Measurements from ENCODE around the gene SEMA3A.
"Not testable (repeated sequence)": the region's sequence is repeated elsewhere in the genome, so short reads cannot be mapped to it uniquely, and the experiment has no call there.

SEMA3A gene

DNA sequence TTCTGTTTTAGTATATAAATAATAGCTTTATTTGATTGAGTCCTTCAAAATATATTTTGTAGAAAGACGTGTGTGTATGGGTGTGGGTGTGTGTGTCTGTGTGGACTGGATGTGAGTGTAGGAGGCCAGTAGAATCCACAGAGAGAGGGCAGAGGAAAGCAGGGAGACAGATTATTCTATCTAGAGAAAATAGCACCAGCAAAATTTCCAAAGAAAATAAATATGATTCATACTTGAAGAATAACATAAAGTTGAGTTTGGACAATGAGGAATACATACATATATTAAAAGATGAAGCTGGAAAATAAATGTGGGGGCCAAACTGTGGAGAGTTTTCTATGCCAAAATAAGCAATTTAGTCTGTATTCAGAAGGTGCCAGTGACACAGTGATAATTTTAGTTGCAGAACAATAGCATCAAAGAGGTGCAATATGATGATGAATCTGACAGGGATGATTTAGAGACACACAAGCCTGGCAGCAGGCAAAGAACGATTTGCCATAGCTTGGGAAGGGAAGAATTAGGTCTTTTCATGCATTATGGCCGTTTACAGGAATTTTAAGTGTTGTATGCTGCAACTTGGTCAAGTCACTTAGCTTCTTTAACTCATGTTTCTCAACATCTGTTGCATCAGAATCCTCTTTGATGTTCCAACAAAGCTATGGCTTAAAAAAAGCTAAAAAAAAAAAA, 121.3 kb downstream of the SEMA3A start:
- no peak overlapping the region for H3K4me2 ChIP-seq

DNA sequence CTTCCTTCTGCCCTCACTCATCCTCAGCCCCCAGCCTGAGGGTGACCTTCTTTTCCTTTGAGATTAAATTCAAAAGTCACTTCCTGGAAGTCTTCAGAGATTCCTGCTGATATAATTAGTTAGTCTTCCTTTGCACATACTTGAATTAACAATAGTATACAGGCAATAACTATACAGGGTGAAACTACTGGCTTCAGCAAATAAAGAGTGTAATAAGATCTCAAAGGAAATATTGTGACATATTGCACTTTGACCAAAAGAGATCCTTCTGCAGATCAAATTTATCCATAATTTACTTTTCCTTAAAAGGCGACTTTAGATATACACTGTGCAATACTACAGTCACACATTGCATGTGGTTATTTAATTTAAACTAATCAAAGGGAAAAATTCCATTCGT, 123.8 kb downstream of the SEMA3A start:
- no peak overlapping the region for H3K4me2 ChIP-seq
- H4K20me1 ChIP-seq: no peaks in the 10 kb centered on the region
- no peak overlapping the region for H3K4me3 ChIP-seq
- H3K36me3 ChIP-seq: no peaks in the 10 kb centered on the region
- H3K4me1 ChIP-seq: no peaks in the 10 kb centered on the region
- no peaks in the 10 kb centered on the region for H3K27me3 ChIP-seq
- H3K9ac ChIP-seq: no peak overlapping the region
- TF ChIP-seq Cebpa-rat (IDR thresholded peaks at IDR 0.05): no peak
- H3K27ac ChIP-seq: no peak overlapping the region
- H3K9me3 ChIP-seq (replicated peaks in 1 of 11): no peaks in the 10 kb centered on the region

More for the DNA sequence above, 121.3 kb downstream of the SEMA3A start:
- no peaks in the 10 kb centered on the region for H3K4me1 ChIP-seq
- H3K9ac ChIP-seq: no peak overlapping the region
- no peak for TF ChIP-seq Cebpa-rat (IDR thresholded peaks at IDR 0.05)
- no peaks in the 10 kb centered on the region for H3K9me3 ChIP-seq (replicated peaks in 1 of 11)
- no peaks in the 10 kb centered on the region for H3K36me3 ChIP-seq
- H3K27ac ChIP-seq: no peak overlapping the region
- H3K4me3 ChIP-seq: no peak overlapping the region
- no peaks in the 10 kb centered on the region for H4K20me1 ChIP-seq
- no peaks in the 10 kb centered on the region for H3K27me3 ChIP-seq

DNA sequence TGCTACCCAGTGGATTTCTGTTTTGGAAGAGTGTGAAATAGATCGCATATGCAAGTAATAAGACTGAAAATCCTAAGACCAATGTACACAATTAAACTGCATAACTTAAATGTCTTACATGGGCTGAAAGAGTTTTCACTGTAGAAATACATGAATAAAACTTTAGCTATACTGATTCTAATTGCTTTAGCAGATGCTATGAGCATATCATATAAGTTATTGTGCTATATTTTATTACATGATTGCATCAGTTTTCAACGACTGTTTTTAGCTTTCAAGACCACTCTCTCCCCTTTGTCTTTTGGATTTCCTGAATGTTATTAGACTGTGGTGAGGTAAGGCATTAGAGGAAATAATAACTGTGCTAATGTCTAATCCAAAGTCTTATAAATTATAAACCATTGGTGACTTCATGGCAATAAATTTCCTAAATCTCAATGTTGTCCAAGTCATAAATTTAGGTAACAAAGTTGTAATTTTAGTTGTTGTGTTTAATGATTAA, 124.5 kb downstream of the SEMA3A start:
- Histone ChIP-seq H3K9me3 (replicated peaks in 1 of 11) (no peaks in the 10 kb centered on the region), H3K9ac (no peak overlapping the region), H3K27ac (no peak overlapping the region), H3K36me3 (no peaks in the 10 kb centered on the region), H3K4me1 (no peaks in the 10 kb centered on the region), H3K4me2 (no peak overlapping the region), H3K4me3 (no peak overlapping the region), H3K27me3 (no peaks in the 10 kb centered on the region), H4K20me1 (no peaks in the 10 kb centered on the region)
- no peak for TF ChIP-seq Cebpa-rat (IDR thresholded peaks at IDR 0.05)

DNA sequence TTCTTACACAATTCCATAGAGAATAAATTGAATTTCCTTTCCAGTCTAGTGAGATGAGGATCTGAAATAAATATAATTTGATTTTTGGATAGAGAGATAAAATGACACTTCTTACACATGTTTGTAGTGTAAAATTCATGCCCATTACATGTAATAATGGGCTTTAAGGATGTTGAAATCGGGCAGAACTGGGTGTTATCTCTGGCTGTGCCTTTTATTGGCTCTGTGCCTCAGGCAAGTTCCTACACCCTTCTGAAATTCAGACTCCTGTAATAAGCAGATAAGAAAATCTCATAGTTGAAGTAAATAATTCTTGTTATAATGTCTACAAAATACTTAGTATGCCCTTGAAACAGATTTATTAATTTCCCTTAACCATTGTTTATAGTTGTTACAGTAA, 125.6 kb downstream of the SEMA3A start:
- Histone ChIP-seq H3K36me3 (no peaks in the 10 kb centered on the region), H3K27ac (no peak overlapping the region), H3K4me3 (no peak overlapping the region), H3K9me3 (replicated peaks in 1 of 11) (no peaks in the 10 kb centered on the region), H3K4me1 (no peaks in the 10 kb centered on the region), H3K27me3 (no peaks in the 10 kb centered on the region), H3K9ac (no peak overlapping the region), H3K4me2 (no peak overlapping the region), H4K20me1 (no peaks in the 10 kb centered on the region)
- TF ChIP-seq Cebpa-rat (IDR thresholded peaks at IDR 0.05): no peak

DNA sequence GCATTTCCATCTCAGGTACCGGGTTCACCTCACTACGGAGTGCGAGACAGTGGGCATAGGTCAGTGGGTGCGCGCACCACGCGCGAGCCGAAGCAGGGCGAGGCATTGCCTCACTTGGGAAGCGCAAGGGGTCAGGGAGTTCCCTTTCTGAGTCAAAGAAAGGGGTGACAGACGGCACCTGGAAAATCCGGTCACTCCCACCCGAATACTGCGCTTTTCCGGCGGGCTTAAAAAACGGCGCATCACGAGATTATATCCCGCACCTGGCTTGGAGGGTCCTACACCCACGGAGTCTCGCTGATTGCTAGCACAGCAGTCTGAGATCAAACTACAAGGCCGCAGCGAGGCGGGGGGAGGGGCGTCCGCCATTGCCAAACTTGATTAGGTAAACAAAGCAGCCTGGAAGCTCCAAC, 132.1 kb downstream of the SEMA3A start:
- not testable (repeated sequence) for H3K9me3 ChIP-seq (replicated peaks in 1 of 11); H3K27ac ChIP-seq; H3K9ac ChIP-seq; H3K27me3 ChIP-seq; H3K4me2 ChIP-seq; H3K36me3 ChIP-seq; H3K4me3 ChIP-seq; H4K20me1 ChIP-seq; H3K4me1 ChIP-seq

DNA sequence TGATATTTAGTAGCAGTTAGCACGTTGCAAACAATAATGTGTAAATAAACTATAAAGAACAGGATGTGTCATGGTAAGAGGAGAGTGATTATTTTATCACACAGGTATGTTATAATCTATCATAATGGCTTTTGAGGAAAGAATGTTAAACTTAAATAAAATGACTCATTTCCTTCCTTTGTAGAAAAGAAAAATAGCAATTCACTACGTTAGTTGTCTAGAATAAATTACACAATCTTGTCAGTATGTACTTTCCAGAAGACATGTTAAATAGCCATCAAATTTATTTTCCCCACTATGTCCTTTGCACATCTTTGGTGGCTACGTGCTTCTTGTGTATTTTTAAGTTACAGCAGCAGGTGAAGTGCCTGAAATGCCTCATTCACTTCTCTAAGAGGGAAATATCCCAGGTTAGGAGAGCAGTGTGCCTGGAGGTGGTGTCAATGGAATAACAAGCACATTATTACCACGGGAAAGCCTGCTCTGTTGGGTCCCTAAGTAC, 133.8 kb downstream of the SEMA3A start:
- Histone ChIP-seq H3K27me3 (no peaks in the 10 kb centered on the region), H4K20me1 (no peaks in the 10 kb centered on the region), H3K36me3 (no peaks in the 10 kb centered on the region), H3K9me3 (replicated peaks in 1 of 11) (no peaks in the 10 kb centered on the region), H3K4me2 (no peak overlapping the region), H3K9ac (no peak overlapping the region), H3K4me3 (no peak overlapping the region), H3K27ac (no peak overlapping the region), H3K4me1 (peaks cover 0 to 5% (median 0%) of the 10 kb centered on the region in 10 experiments; a peak in 1 of 20 replicates)
- TF ChIP-seq Cebpa-rat (IDR thresholded peaks at IDR 0.05): no peak

DNA sequence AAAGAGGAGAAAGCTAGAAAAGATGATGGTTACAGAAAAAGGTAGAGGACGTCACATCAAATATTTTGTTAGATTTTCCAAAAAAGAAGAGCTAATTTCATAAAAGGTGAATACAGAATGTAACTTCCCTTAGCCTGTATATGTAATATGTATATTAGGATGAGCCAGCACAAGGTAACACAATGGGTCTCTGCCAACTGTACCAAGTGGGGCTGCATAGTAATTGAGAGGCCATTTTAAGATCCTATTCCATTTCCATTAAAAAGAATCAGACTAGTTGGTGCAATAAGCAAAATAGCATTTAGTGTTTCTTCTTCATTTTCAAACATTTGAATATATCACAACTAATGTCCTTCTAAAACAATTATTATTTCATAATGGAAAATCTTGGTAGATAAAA, 134.6 kb downstream of the SEMA3A start:
- H3K36me3 ChIP-seq: no peaks in the 10 kb centered on the region
- H3K4me3 ChIP-seq: no peak overlapping the region
- H3K4me2 ChIP-seq: no peak overlapping the region
- no peak overlapping the region for H3K27ac ChIP-seq
- H3K9ac ChIP-seq: no peak overlapping the region
- H4K20me1 ChIP-seq: no peaks in the 10 kb centered on the region
- H3K4me1 ChIP-seq: peaks cover 0 to 5% (median 0%) of the 10 kb centered on the region in 10 experiments; a peak in 1 of 20 replicates
- TF ChIP-seq Cebpa-rat (IDR thresholded peaks at IDR 0.05): no peak
- H3K27me3 ChIP-seq: no peaks in the 10 kb centered on the region
- H3K9me3 ChIP-seq (replicated peaks in 1 of 11): no peaks in the 10 kb centered on the region

DNA sequence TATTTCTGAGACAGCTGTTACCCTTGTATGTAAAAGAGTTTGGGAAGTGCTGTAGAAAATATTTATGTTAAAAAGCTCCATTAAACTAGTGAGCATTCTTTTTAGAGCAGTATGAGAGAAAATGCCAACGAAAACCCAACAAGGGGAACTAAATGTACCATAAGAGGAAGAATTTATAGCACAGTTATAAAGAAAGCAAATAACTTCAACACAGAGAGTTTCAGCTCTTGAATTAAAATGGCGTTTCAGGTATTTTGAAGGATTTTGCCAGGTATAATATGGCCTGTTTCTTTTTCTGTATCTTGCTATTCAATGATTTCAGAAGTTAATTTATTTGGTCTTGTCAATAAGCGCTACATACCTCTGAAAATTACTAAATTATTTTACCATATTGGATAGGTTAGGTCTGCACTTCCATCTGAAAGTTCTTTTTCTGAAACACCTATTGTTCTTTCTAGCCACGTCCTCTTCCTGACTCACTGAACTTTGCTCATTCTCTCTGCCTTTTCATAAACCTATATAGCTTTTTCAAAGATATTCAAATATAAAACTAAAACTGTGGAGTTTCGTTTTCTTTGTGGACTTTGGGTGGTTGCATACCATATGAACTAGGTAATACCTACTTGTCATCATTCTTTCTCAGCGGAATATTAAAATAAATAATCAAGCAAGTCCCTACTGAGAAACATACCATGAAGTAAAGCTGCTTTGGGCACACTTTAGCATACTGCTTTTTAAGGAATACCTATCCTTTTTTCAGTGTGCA, 136.1 kb downstream of the SEMA3A start:
- TF ChIP-seq Cebpa-rat (IDR thresholded peaks at IDR 0.05): no peak
- Histone ChIP-seq H3K36me3 (no peaks in the 10 kb centered on the region), H4K20me1 (no peaks in the 10 kb centered on the region), H3K9ac (no peak overlapping the region), H3K4me3 (no peak overlapping the region), H3K27ac (no peak overlapping the region), H3K27me3 (no peaks in the 10 kb centered on the region), H3K4me2 (no peak overlapping the region), H3K9me3 (replicated peaks in 1 of 11) (no peaks in the 10 kb centered on the region), H3K4me1 (peaks cover 0 to 5% (median 0%) of the 10 kb centered on the region in 10 experiments; a peak in 1 of 20 replicates)

DNA sequence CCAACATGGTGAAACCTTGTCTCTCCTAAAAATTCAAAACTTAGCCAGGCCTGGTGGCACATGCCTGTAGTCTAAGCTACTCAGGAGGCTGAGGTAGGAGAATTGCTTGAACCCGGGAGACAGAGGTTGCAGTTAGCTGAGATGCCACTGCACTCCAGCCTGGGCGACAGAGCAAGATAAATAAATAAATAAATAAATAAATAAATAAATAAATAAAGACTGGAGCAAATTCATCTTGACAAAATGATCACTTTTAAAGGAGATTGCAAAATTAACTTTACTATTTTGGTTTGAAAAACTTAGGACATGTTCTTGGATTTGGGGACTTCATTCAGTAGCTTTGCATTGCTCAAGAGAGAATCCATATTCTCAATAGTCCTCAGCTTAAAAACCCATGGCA, 137.0 kb downstream of the SEMA3A start:
- Histone ChIP-seq H3K27ac (no peak overlapping the region), H3K27me3 (no peaks in the 10 kb centered on the region), H3K9me3 (replicated peaks in 1 of 11) (no peaks in the 10 kb centered on the region), H3K36me3 (no peaks in the 10 kb centered on the region), H3K4me3 (no peak overlapping the region), H3K4me2 (no peak overlapping the region), H4K20me1 (no peaks in the 10 kb centered on the region), H3K9ac (no peak overlapping the region), H3K4me1 (peaks cover 0 to 5% (median 0%) of the 10 kb centered on the region in 10 experiments; a peak in 1 of 20 replicates)
- no peak for TF ChIP-seq Cebpa-rat (IDR thresholded peaks at IDR 0.05)

All from BLaER1 treated with 17β-estradiol and CSF1 and Interleukin-3, amounts not matched to agents 10 nM and 100 nM (cell line).